ENCODE results near the gene C12orf57.
"Not testable (repeated sequence)": the region's sequence is repeated elsewhere in the genome, so short reads cannot be mapped to it uniquely, and the experiment has no call there.

The C12orf57 gene

GRCh38 chr12:6903722-6904121 lies 40.1 kb upstream of the C12orf57 start:
- Histone ChIP-seq H3K79me2 (ENCODE audit: insufficient read depth, low read length) (no peaks in the 10 kb centered on the region), H3K9ac (ENCODE audit: low read length) (no peak overlapping the region), H3K4me2 (ENCODE audit: low read length) (peak overlapping the region; percentile 98), H3K4me1 (ENCODE audit: insufficient read depth, low read length, severe bottlenecking) (peaks cover 24% of the 10 kb centered on the region), H4K20me1 (ENCODE audit: insufficient read depth, low read length) (no peaks in the 10 kb centered on the region), H3K9me3 (ENCODE audit: low read length) (no peaks in the 10 kb centered on the region), H3K27ac (ENCODE audit: low read depth, low read length, poor library complexity, severe bottlenecking) (no peak overlapping the region), H2AFZ (ENCODE audit: low read length) (peak overlapping the region; percentile 60; the same call in 1 of the 2 replicates), H3F3A (ENCODE audit: insufficient read depth, low read length) (no peaks in the 10 kb centered on the region), H3K27me3 (ENCODE audit: insufficient read depth, low read length) (no peaks in the 10 kb centered on the region), H3K36me3 (ENCODE audit: insufficient read depth, low read length) (no peaks in the 10 kb centered on the region), H3K9me2 (ENCODE audit: low read depth, low read length) (no peaks in the 10 kb centered on the region), H3K4me3 (ENCODE audit: low read depth, low read length, poor library complexity, severe bottlenecking) (no peak overlapping the region)
- no peak for TF ChIP-seq EZH2 (IDR thresholded peaks at IDR 0.05; ENCODE audit: borderline replicate concordance, low read length)
- TF ChIP-seq, protein P1, sequence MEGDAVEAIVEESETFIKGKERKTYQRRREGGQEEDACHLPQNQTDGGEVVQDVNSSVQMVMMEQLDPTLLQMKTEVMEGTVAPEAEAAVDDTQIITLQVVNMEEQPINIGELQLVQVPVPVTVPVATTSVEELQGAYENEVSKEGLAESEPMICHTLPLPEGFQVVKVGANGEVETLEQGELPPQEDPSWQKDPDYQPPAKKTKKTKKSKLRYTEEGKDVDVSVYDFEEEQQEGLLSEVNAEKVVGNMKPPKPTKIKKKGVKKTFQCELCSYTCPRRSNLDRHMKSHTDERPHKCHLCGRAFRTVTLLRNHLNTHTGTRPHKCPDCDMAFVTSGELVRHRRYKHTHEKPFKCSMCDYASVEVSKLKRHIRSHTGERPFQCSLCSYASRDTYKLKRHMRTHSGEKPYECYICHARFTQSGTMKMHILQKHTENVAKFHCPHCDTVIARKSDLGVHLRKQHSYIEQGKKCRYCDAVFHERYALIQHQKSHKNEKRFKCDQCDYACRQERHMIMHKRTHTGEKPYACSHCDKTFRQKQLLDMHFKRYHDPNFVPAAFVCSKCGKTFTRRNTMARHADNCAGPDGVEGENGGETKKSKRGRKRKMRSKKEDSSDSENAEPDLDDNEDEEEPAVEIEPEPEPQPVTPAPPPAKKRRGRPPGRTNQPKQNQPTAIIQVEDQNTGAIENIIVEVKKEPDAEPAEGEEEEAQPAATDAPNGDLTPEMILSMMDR (IDR thresholded peaks at IDR 0.05; ENCODE audit: low read length), result no peak

DNA sequence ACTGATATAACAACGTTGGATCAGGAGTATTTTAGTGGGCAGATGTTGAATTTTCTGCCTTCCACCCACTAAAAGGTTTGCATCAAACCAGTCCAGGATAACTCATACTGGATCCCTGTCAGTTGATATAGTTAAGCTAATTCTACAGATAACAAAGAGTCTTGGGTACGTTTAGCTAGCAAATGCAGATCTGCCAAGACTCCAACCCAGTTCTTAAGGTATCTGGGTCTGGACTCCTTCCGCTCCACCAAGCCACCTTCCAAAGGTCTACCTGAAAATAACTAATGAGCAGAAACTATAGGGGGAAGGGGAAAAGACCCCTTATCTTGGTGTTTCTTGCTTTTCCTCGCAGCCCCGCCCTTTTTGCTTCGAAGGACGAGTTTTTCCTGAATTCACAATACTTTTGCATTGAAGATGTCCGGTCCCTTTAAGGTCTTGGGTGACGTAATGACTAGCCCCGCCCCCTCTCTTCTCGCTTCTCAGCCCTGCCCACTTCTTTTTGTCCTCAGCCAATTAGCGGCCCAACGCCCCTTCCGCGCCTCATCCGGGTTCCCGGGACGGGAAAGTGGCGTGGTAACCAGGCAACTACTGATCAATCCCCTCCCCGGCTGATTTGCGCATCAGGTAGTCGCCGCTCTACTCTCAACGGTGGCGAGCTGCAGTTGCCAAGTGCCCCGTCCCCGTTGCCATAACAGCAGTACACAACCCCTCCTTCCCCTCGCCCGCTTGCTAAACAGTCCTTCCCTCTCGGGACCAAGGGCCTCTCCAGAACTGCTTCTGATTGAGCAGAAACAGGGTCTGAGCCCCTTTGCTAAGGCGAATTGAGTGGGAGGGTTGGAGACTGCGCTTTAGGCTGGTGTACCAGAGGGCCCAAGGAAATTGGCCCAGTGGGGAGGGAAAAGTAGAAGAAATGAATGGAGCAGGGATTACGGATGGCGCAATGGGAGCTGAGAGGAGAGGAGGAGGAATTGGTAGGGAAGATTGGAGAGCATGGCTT lies 39.2 kb upstream of the C12orf57 start, which contains the start of gene LRRC23:
LRRC23 (plus strand) TSS at position 543 of the 997 bp plus-strand sequence. CDS start 812 bp downstream, outside the sequence.
- Histone ChIP-seq H3K4me1 (ENCODE audit: insufficient read depth, low read length, severe bottlenecking) (peaks cover 24% of the 10 kb centered on the region), H3K27ac (ENCODE audit: low read depth, low read length, poor library complexity, severe bottlenecking) (no peak within 1 kb of the TSS), H2AFZ (ENCODE audit: low read length) (peak within 1 kb of the TSS; percentile 60), H3K9ac (ENCODE audit: low read length) (peak within 1 kb of the TSS; percentile 80), H3K79me2 (ENCODE audit: insufficient read depth, low read length) (no peaks in the 10 kb centered on the region), H4K20me1 (ENCODE audit: insufficient read depth, low read length) (no peaks in the 10 kb centered on the region), H3F3A (ENCODE audit: insufficient read depth, low read length) (no peaks in the 10 kb centered on the region), H3K4me3 (ENCODE audit: low read depth, low read length, poor library complexity, severe bottlenecking) (peak within 1 kb of the TSS; percentile 82), H3K9me2 (ENCODE audit: low read depth, low read length) (no peaks in the 10 kb centered on the region), H3K9me3 (ENCODE audit: low read length) (no peaks in the 10 kb centered on the region), H3K27me3 (ENCODE audit: insufficient read depth, low read length) (no peaks in the 10 kb centered on the region), H3K4me2 (ENCODE audit: low read length) (peak within 1 kb of the TSS; percentile 98), H3K36me3 (ENCODE audit: insufficient read depth, low read length) (no peaks in the 10 kb centered on the region)
- TF ChIP-seq EZH2 (IDR thresholded peaks at IDR 0.05; ENCODE audit: borderline replicate concordance, low read length), result no peak
- TF ChIP-seq, protein P1 (IDR thresholded peaks at IDR 0.05; ENCODE audit: low read length), result no peak

DNA sequence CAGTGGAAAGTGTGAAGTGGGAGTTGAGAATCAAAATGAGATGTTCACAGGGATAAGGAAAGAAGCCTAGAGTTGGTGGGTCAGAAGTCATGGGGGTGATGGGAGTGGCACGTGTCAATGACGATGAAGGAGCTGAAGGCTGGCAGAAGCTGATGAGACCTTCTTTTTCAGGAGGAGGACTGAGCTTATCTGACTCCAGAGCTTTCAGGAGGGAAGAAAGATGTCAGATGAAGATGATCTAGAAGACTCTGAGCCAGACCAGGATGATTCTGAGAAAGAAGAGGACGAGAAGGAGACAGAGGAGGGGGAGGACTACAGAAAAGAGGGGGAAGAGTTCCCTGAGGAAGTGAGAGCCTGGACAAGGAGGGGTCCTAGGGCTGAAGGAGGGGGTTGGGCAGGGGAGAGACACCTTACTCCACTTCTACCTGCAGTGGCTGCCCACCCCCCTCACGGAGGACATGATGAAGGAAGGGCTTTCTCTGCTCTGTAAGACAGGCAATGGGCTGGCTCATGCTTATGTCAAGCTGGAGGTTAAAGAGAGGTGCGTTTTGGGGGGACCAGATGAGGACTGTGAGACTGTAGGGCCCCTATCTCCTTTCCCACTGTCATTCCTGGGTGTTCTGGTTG lies 38.3 kb upstream of the C12orf57 start:
- H3K27me3 ChIP-seq (ENCODE audit: insufficient read depth, low read length), result no peaks in the 10 kb centered on the region
- peak overlapping the region; percentile 82 for H3K4me3 ChIP-seq (ENCODE audit: low read depth, low read length, poor library complexity, severe bottlenecking)
- peaks cover 17% of the 10 kb centered on the region for H3K4me1 ChIP-seq (ENCODE audit: insufficient read depth, low read length, severe bottlenecking)
- no peaks in the 10 kb centered on the region for H3F3A ChIP-seq (ENCODE audit: insufficient read depth, low read length)
- no peaks in the 10 kb centered on the region for H3K9me3 ChIP-seq (ENCODE audit: low read length)
- H2AFZ ChIP-seq (ENCODE audit: low read length), result no peak overlapping the region
- H3K36me3 ChIP-seq (ENCODE audit: insufficient read depth, low read length), result no peaks in the 10 kb centered on the region
- H4K20me1 ChIP-seq (ENCODE audit: insufficient read depth, low read length), result no peaks in the 10 kb centered on the region
- H3K9me2 ChIP-seq (ENCODE audit: low read depth, low read length), result no peaks in the 10 kb centered on the region
- no peaks in the 10 kb centered on the region for H3K79me2 ChIP-seq (ENCODE audit: insufficient read depth, low read length)
- peak overlapping the region; percentile 98 for H3K4me2 ChIP-seq (ENCODE audit: low read length)
- TF ChIP-seq, protein P1 (IDR thresholded peaks at IDR 0.05; ENCODE audit: low read length), result no peak
- TF ChIP-seq EZH2 (IDR thresholded peaks at IDR 0.05; ENCODE audit: borderline replicate concordance, low read length), result no peak
- H3K9ac ChIP-seq (ENCODE audit: low read length), result peak overlapping the region; percentile 80
- no peak overlapping the region for H3K27ac ChIP-seq (ENCODE audit: low read depth, low read length, poor library complexity, severe bottlenecking)

GRCh38 chr12:6908141-6908540 lies 35.7 kb upstream of the C12orf57 start:
- H3K9me3 ChIP-seq (ENCODE audit: low read length); H3K9ac ChIP-seq (ENCODE audit: low read length); H3F3A ChIP-seq (ENCODE audit: insufficient read depth, low read length); H3K9me2 ChIP-seq (ENCODE audit: low read depth, low read length); H3K79me2 ChIP-seq (ENCODE audit: insufficient read depth, low read length); H2AFZ ChIP-seq (ENCODE audit: low read length); H3K27me3 ChIP-seq (ENCODE audit: insufficient read depth, low read length); H4K20me1 ChIP-seq (ENCODE audit: insufficient read depth, low read length); H3K27ac ChIP-seq (ENCODE audit: low read depth, low read length, poor library complexity, severe bottlenecking); H3K36me3 ChIP-seq (ENCODE audit: insufficient read depth, low read length); H3K4me3 ChIP-seq (ENCODE audit: low read depth, low read length, poor library complexity, severe bottlenecking); H3K4me2 ChIP-seq (ENCODE audit: low read length): not testable (repeated sequence)
- H3K4me1 ChIP-seq (ENCODE audit: insufficient read depth, low read length, severe bottlenecking), result peaks cover 17% of the 10 kb centered on the region
